Measurements from ENCODE around the gene CDC14B. TPM values are rescaled to one million over a fixed set of nuclear protein-coding genes. Genes with fewer than 3 reads are reported as not detected.

Gene CDC14B
- total RNA-seq, 2 experiments from 2014 or later, result 0.23 to 0.37 TPM

GRCh38 chr9:96491880-96492525, 127.6 kb downstream of the CDC14B start:
- no peak overlapping the region for H3K27ac Mint-ChIP-seq

DNA sequence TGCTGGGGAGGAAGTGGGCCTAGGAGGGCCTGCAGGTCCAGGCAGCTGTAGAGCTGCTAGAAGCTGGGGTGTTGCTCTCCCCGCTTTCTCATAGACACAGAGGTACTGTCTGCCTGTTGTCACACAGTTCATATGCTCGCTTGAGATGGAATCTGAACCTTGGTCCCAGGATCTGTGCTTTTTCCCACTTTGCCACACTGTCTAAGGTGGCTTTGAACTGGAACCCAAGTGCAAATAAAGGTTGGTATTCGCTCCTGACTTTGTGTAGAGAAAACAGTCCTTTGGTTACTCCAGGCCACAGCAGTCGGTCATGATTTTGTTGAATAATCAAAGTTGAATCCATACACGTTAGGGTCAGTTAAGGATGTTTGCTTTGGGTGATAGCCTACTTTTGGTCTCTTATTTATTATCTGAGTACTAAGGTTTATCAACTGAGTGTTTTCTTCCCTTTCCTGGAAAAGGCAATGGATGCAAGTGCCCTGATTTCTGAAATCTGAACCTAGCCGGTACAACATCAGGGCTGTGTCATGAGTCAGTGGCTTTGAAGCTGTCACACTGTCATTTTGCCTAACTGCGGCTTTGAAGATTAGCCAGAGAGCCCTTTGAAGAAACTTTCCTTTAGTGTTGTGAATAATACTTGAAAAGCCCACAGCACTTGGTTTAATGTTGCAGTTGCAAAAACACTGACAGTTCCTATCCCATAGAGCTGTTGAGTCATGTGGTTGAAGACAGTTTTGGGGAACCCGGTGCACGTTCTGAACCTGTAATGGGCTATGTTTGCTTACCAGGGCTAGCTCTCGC, 128.4 kb downstream of the CDC14B start:
- H3K4me3 Mint-ChIP-seq, result no peak overlapping the region
- no peak overlapping the region for H3K27ac Mint-ChIP-seq

More at GRCh38 chr9:96491880-96492525, 127.6 kb downstream of the CDC14B start:
- H3K4me1 Mint-ChIP-seq (ENCODE audit: low read depth), result peaks cover 9% of the 10 kb centered on the region
- ChIA-PET CTCF (no interaction called here), POLR2A (no interaction called here)
- DNase-seq (no peak), ATAC-seq (no peak)
- H3K9me3 Mint-ChIP-seq (ENCODE audit: insufficient read depth), result no peaks in the 10 kb centered on the region
- H3K36me3 Mint-ChIP-seq (ENCODE audit: low read depth), result peaks cover 4% of the 10 kb centered on the region
- H3K4me3 Mint-ChIP-seq, result no peak overlapping the region
- no peaks in the 10 kb centered on the region for H3K27me3 Mint-ChIP-seq (ENCODE audit: low read depth)

GRCh38 chr9:96490534-96491078, 129.0 kb downstream of the CDC14B start:
- Mint-ChIP-seq H3K27me3 (ENCODE audit: low read depth) (no peaks in the 10 kb centered on the region), H3K4me1 (ENCODE audit: low read depth) (peaks cover 9% of the 10 kb centered on the region), H3K36me3 (ENCODE audit: low read depth) (peaks cover 4% of the 10 kb centered on the region), H3K9me3 (ENCODE audit: insufficient read depth) (no peaks in the 10 kb centered on the region), H3K27ac (no peak overlapping the region), H3K4me3 (no peak overlapping the region)
- CTCF ChIA-PET, result no interaction called here
- POLR2A ChIA-PET, result interaction anchor here (0.6 kb wide), 1 partner anchor 1783 kb away, joined by 3 read pairs; no protein-coding TSS in a partner anchor
- ATAC-seq (no peak), DNase-seq (no peak)

More for the DNA sequence above, 128.4 kb downstream of the CDC14B start:
- ChIA-PET POLR2A (no interaction called here), CTCF (no interaction called here)
- H3K36me3 Mint-ChIP-seq (ENCODE audit: low read depth), result peaks cover 4% of the 10 kb centered on the region
- ATAC-seq, result peak; percentile 44
- no peaks in the 10 kb centered on the region for H3K9me3 Mint-ChIP-seq (ENCODE audit: insufficient read depth)
- peaks cover 9% of the 10 kb centered on the region for H3K4me1 Mint-ChIP-seq (ENCODE audit: low read depth)
- H3K27me3 Mint-ChIP-seq (ENCODE audit: low read depth), result no peaks in the 10 kb centered on the region
- DNase-seq, result peak; percentile 24

DNA sequence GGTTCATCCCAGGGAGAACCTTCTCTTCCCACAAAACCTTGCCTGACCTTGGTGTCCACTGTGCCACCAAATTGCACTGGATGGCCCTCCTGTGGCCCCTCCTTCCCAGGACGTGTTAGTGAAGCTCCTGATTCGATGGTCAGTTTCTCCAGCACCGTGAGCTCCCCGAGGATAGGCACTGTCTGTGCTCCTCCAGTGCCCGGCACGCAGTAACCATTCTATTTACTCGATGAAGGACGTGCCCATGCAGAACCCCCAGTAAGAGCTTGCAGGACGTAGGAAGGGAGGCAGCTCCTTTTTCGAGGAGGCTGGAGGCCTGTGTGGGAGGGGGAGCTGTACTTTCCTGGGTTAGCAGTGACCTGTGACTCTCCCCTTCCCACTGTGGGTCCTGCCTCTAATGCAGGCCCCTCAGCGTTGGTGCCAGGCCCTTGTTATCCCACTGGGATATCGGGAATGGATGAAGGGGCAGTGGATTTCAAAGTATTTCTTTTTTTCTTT, 130.1 kb downstream of the CDC14B start:
- DNase-seq, result no peak
- Mint-ChIP-seq H3K4me3 (no peak overlapping the region), H3K4me1 (ENCODE audit: low read depth) (peaks cover 9% of the 10 kb centered on the region), H3K36me3 (ENCODE audit: low read depth) (peaks cover 6% of the 10 kb centered on the region), H3K27me3 (ENCODE audit: low read depth) (no peaks in the 10 kb centered on the region), H3K9me3 (ENCODE audit: insufficient read depth) (no peaks in the 10 kb centered on the region), H3K27ac (no peak overlapping the region)
- ChIA-PET CTCF (no interaction called here), POLR2A (interaction anchor here (0.6 kb wide), 1 partner anchor 1782 kb away, joined by 3 read pairs; no protein-coding TSS in a partner anchor)
- ATAC-seq, result no peak

DNA sequence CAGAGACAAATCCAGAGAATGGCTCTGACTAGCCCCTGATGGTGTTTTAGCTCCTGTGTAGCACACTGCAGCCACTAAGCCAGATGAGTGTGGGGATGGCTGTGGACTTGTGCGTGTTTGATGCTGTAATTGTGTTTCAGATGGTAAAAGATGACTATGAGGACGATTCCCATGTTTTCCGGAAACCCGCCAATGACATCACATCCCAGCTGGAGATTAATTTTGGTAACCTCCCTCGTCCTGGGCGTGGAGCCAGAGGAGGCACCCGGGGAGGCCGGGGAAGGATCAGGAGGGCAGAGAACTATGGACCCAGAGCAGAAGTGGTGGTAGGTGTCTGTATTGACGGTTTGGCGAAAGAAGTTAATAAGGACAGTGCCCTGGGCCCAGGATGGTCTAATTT, 131.7 kb downstream of the CDC14B start:
- ChIA-PET POLR2A (no interaction called here), CTCF (no interaction called here)
- Mint-ChIP-seq H3K9me3 (ENCODE audit: insufficient read depth) (no peaks in the 10 kb centered on the region), H3K36me3 (ENCODE audit: low read depth) (peaks cover 6% of the 10 kb centered on the region), H3K4me3 (no peak overlapping the region), H3K27me3 (ENCODE audit: low read depth) (no peaks in the 10 kb centered on the region), H3K4me1 (ENCODE audit: low read depth) (peaks cover 9% of the 10 kb centered on the region), H3K27ac (no peak overlapping the region)
- ATAC-seq, result no peak
- DNase-seq, result no peak

GRCh38 chr9:96487029-96487396, 132.6 kb downstream of the CDC14B start:
- CTCF ChIA-PET, result no interaction called here
- H3K27me3 Mint-ChIP-seq (ENCODE audit: low read depth), result no peaks in the 10 kb centered on the region
- DNase-seq, result no peak
- no peak overlapping the region for H3K4me3 Mint-ChIP-seq
- H3K27ac Mint-ChIP-seq, result no peak overlapping the region
- H3K9me3 Mint-ChIP-seq (ENCODE audit: insufficient read depth), result no peaks in the 10 kb centered on the region
- POLR2A ChIA-PET, result no interaction called here
- ATAC-seq, result no peak
- peaks cover 9% of the 10 kb centered on the region for H3K4me1 Mint-ChIP-seq (ENCODE audit: low read depth)
- peaks cover 6% of the 10 kb centered on the region for H3K36me3 Mint-ChIP-seq (ENCODE audit: low read depth)

DNA sequence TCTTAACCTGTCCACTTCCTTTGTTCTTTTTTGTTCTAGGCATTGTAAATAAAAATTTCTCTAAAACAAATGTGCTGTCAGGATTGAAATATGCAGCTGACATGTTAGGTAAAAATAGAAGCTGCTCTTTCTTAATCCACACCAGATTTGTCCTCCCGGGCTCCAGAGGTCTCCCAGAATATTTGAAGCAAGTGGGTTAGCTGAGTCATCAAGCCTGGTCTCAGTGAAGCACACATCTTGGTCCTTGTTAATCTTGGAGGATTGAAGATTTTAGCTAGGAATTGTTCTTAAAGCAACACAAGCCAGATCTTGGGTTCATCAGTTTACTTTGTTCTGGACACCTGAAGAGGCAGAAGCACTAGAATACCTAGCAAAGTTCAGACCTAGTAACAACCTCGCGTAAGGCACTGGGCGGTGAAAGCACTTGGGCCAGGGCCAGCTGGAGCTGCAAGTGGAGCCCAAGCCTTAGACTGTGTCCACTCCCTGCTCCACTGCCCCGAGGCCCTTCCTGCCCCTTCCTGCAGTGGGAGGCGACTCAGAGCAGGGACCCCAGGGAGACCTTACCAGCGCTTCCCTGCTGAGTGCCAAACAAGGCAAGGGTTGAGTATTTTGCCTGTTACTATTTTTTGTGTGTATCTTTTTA, 133.1 kb downstream of the CDC14B start:
- POLR2A ChIA-PET, result no interaction called here
- Mint-ChIP-seq H3K36me3 (ENCODE audit: low read depth) (peaks cover 6% of the 10 kb centered on the region), H3K27ac (no peak overlapping the region), H3K27me3 (ENCODE audit: low read depth) (no peaks in the 10 kb centered on the region), H3K4me1 (ENCODE audit: low read depth) (peaks cover 6% of the 10 kb centered on the region), H3K9me3 (ENCODE audit: insufficient read depth) (no peaks in the 10 kb centered on the region), H3K4me3 (no peak overlapping the region)
- CTCF ChIA-PET, result interaction anchor here (1.1 kb wide), 1 partner anchor 10 kb away, joined by 4 read pairs; no protein-coding TSS in a partner anchor
- ATAC-seq (no peak), DNase-seq (no peak)

DNA sequence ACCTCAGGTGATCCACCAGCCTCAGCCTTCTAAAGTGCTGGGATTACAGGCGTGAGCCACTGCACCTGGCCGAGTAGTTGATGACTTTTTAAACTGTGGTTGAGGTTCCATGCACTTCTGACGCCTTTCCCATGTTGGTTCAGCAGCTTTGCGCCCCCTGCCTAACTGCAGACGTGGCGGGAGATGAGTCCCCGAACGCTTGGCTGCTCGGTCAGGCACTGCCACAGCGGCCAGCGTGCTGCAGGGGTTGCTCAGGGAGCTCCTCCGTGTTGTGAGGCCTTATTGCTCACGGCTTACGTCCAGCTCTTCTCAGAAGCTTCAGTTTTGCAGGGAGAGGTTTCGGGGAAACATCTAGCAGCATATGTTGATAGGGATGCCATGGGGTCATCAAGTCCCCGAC, 134.4 kb downstream of the CDC14B start:
- Mint-ChIP-seq H3K4me1 (ENCODE audit: low read depth) (no peaks in the 10 kb centered on the region), H3K9me3 (ENCODE audit: insufficient read depth) (no peaks in the 10 kb centered on the region), H3K27me3 (ENCODE audit: low read depth) (no peaks in the 10 kb centered on the region), H3K27ac (no peak overlapping the region), H3K4me3 (no peak overlapping the region), H3K36me3 (ENCODE audit: low read depth) (peaks cover 2% of the 10 kb centered on the region)
- ChIA-PET CTCF (no interaction called here), POLR2A (no interaction called here)
- DNase-seq (no peak), ATAC-seq (no peak)

DNA sequence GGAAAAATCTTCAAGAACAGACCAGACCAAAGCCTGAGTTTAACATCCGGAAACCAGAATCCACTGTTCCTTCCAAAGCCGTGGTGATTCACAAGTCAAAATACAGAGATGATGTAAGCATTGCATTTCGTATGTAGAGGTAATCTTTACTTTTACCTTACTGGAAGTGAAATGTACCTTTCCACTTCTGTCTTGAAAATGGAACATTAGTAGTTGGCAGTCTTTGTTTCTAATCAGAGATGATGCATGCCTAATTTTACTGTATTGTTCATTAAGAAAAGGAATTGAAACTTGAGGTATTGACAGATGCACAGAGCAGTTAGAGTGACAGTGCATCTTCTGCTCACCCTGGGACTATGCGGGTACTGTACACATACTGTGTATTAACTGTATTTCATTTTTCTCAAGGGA, 135.1 kb downstream of the CDC14B start:
- POLR2A ChIA-PET, result no interaction called here
- DNase-seq, result no peak
- H3K36me3 Mint-ChIP-seq (ENCODE audit: low read depth), result peaks cover 2% of the 10 kb centered on the region
- H3K27me3 Mint-ChIP-seq (ENCODE audit: low read depth), result no peaks in the 10 kb centered on the region
- no peak overlapping the region for H3K4me3 Mint-ChIP-seq
- CTCF ChIA-PET, result no interaction called here
- H3K4me1 Mint-ChIP-seq (ENCODE audit: low read depth), result no peaks in the 10 kb centered on the region
- ATAC-seq, result no peak
- H3K27ac Mint-ChIP-seq, result no peak overlapping the region
- no peaks in the 10 kb centered on the region for H3K9me3 Mint-ChIP-seq (ENCODE audit: insufficient read depth)

GRCh38 chr9:96483733-96484390, 135.8 kb downstream of the CDC14B start:
- H3K27ac Mint-ChIP-seq, result no peak overlapping the region
- H3K4me1 Mint-ChIP-seq (ENCODE audit: low read depth), result no peaks in the 10 kb centered on the region
- peaks cover 2% of the 10 kb centered on the region for H3K36me3 Mint-ChIP-seq (ENCODE audit: low read depth)
- H3K27me3 Mint-ChIP-seq (ENCODE audit: low read depth), result no peaks in the 10 kb centered on the region
- no peak overlapping the region for H3K4me3 Mint-ChIP-seq
- no peak for ATAC-seq
- ChIA-PET CTCF (no interaction called here), POLR2A (no interaction called here)
- no peaks in the 10 kb centered on the region for H3K9me3 Mint-ChIP-seq (ENCODE audit: insufficient read depth)
- DNase-seq, result no peak

- ATAC-seq (no peak), DNase-seq (no peak)
- Mint-ChIP-seq H3K4me1 (ENCODE audit: low read depth) (no peaks in the 10 kb centered on the region), H3K9me3 (ENCODE audit: insufficient read depth) (no peaks in the 10 kb centered on the region), H3K27me3 (ENCODE audit: low read depth) (no peaks in the 10 kb centered on the region), H3K27ac (no peak overlapping the region), H3K4me3 (no peak overlapping the region), H3K36me3 (ENCODE audit: low read depth) (peaks cover 2% of the 10 kb centered on the region)
- POLR2A ChIA-PET, result no interaction called here
- CTCF ChIA-PET, result no interaction called here
Measured at GRCh38 chr9:96483197-96483596, 136.4 kb downstream of the CDC14B start.

Data from activated CD8-positive, alpha-beta T cell treated with anti-CD3 and anti-CD28 coated beads, Interleukin-2, amount 10 ng/mL, durations not matched to agents 7 days and 5 days (primary cell).